NCI-H146 treated with DMSO at 0.1 percent for 48 hours (cell line): ENCODE results near the gene HSD3B2.
"Not testable (repeated sequence)": the region's sequence is repeated elsewhere in the genome, so short reads cannot be mapped to it uniquely, and the experiment has no call there.

ENCODE experiments used
- DNase-seq: peaks from one replicate; lab custom pipeline; 2025; ENCODE audit not compliant: unreplicated experiment; lab: John Stamatoyannopoulos, UW

HSD3B2 gene

GRCh38 chr1:119414950-119415349 lies at the start of gene HSD3B2:
HSD3B2 (plus strand) TSS chr1:119415150; CDS start chr1:119415420, 270 bp downstream.
- no peak for DNase-seq

DNA sequence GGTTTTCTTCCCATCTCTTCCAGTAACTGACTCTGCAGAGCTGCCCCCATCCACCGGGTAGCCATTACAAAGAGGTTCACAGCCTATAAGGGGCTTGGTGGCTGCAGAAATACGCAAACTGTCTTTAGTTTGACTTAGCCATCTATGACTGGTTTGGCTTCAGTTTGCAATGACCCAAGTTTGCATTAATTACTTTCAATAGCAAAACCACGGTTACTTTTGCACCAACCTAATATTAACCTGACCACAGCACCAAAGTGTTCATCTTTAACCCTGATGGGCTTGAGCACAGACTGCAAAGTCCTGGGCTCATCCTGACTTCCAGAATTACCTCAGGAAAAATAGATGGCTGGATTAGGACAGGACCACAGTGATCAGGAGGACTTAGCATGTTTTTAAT lies 48.5 kb upstream of the HSD3B2 start:
- DNase-seq, result no peak

DNA sequence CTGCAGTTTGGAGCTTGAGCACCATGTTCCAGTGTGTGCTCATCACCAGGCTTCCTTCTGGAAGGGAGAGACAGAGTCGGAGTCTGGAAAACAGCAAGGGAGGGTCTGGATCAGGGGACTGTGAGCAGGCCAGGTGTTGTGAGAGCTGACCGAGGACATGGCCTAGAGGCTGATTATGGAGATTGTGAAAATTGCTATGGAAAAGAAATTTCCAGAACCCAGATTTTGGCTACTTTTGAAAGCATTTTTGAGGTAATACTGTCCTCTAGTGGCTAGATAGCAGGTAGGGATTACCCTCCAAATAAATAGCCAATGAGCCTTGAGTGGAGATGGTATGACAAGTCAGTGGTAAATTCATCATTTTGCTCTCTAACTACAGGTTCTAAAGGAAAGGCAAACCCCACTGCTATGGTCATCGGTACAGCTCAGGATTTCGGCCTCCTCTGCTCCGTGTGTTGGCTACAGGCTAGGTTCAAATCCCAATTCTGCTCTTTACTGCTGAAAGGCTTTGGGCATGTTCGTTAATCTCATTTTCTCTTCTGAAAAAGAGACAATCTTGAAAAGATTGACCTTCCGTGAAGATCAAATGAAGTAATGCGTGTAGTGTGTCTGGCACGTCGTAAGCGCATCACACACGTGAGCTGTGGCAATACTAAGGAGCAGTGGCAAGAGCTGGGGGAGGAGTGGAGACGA lies 47.4 kb upstream of the HSD3B2 start:
- no peak for DNase-seq

- no peak for DNase-seq
Observed at GRCh38 chr1:119368554-119368953, 46.4 kb upstream of the HSD3B2 start, which contains the start of gene HAO2. HAO2 (plus strand) TSS chr1:119368785; CDS start chr1:119381086, 12,301 bp downstream.

DNA sequence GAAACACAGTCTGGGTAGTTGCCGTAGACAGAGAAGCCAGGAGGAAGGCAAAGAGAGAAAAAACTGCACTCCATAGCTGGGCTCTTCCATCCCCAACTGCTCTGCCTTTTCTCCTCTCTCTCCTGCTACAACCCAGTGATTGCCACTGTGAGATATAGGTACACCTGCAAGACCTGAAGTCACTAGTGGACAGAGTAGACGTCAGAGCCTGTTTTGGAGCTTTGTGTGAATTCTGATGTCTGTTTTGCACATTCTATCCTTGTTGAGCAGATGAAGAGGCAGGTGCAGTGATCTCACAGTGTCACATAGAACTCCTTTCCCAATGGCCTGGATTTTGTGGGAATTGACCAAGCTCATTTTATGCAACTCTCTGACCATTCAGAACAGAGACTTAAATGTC lies 44.2 kb upstream of the HSD3B2 start:
- DNase-seq, result no peak

GRCh38 chr1:119371815-119372214 lies 43.1 kb upstream of the HSD3B2 start:
- DNase-seq, result no peak

DNA sequence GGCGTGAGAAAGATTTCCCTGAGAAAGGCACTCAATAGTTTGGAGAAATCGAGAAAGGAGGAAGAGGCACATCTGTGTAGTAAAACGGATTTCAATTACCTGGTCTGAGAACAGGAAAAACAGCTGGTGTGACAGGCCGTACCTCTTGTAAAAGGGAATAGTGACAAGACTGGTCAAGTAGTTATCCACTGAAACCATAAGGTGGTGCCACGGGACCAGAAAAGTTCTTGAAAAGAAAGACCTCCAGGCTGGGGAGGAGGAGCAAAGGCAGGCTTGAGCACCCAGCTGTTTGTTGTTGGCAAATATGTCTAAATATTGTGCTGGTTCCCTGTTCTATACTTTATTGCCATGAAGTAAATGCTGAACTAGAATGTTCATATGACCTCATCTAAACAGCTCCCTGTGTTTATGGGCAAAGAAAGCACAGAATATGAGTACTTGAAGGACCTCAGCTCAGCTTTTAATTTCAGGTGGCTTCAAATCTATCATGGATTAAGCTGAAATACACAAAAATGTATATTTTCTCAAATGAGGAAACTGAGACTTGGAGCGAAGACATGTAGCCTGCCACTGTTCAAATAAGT lies 42.4 kb upstream of the HSD3B2 start:
- no peak for DNase-seq

DNA sequence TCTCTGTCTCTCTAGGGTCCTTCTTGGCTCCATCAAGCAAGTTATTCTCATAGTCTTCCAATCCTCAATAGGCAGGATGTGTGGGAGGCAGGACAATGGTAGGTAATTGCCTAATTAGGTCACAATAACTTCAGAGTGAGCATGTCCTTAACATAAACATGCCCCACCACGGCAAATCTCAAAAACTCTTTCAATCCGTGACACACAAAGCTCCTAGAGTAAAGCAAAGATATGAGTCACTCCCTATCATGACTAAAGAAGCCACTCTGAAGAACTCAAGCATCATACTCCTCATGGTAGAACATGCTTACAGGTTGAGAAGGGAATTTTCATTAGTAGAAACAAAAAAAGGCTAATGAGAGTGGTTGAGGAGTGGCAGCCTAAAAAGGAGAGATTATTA lies 41.5 kb upstream of the HSD3B2 start:
- no peak for DNase-seq

GRCh38 chr1:119374208-119374874 lies 40.6 kb upstream of the HSD3B2 start:
- DNase-seq, result no peak

DNA sequence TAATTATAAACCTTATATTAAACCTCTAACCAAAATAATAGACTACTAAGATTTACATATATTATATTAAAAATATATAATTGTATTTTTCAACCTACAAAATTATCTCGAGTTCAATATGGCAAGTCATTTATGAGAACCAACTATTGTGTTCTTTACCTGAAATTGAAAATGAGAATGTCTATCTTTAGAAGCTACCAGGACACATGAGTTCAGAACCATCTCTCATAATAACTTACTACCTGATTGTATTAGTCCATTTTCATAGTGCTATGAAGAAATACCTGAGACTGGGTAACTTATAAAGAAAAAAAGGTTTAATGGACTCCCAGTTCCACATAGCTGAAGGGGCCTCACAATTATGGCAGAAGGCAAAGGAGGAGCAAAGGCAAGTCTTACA lies 39.6 kb upstream of the HSD3B2 start:
- DNase-seq, result no peak

GRCh38 chr1:119376594-119376993 lies 38.4 kb upstream of the HSD3B2 start:
- no peak for DNase-seq

- DNase-seq, result not testable (repeated sequence)
Observed at GRCh38 chr1:119377594-119377993, 37.4 kb upstream of the HSD3B2 start.

- DNase-seq, result no peak
Observed at GRCh38 chr1:119379117-119379516, 35.8 kb upstream of the HSD3B2 start.

DNA sequence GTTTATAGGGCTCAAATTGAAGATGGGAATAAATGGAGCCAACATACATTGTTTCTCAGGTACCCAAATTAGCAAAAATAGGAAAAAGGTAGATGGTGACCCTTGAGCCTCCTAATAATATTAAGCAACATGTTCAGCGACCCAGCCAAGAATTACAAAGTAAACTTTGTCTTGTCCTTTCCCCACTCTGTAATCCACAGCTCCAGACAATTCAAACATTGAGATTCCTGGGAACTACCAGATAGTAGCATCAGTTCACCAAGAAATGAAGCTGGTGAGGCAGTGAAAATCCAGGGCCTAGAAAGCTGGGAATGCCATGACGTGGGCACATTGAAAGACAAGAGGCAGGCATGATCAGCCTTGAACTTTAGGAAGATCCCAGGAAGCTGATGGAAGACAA lies 34.6 kb upstream of the HSD3B2 start:
- DNase-seq, result no peak

DNA sequence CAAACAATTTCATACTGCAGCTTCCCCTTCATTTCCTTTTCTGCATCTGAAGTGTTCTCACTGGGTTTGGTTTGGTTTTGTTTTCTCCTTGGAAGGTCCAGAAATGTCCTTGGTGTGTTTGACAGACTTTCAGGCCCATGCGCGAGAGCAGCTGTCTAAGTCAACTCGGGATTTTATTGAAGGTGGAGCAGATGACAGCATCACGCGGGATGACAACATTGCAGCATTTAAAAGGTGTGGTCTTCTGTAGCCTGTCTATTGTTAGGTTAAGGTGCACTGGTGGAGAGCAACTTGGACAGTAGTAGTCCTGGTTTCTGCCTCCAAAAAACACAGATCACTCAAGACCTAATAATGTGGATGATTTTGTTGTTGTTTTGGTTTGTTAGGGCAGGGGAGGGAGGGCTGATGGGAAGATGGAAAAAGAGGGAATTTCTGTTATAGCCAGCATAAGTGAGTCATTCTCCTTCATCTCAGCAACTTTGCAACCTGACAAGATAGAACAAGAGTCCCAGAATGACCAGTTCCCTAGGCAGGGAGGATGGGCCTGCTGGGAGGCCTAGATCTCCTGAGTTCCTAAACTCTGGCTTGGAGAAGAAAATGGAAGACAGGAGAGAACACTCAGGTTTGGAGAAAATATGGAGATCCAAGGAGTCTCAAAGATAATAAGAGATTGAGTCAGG lies 33.8 kb upstream of the HSD3B2 start:
- no peak for DNase-seq

- no peak for DNase-seq
Observed at GRCh38 chr1:119384591-119384990, 30.4 kb upstream of the HSD3B2 start.

- DNase-seq, result no peak
Observed at GRCh38 chr1:119385650-119386049, 29.3 kb upstream of the HSD3B2 start.

GRCh38 chr1:119387858-119388257 lies 27.1 kb upstream of the HSD3B2 start:
- no peak for DNase-seq

DNA sequence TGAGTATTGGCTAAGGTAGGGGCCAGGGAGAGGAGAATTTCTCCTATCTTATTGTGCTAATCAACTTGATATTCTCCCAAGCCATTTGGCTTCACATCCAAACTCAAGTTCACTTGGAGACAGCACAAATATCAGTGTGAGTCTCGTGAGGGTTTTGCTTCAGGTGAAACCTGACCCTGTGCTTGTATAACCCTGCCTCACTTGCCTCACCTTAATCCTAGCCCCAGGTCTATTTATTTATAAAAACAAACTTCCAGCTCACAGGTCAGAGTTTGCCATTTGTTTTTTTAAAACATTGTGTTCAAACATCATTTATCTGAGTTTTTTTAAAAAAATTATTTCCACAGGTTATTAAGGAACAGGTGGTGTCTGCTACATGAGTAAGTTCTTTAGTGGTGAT lies 26.5 kb upstream of the HSD3B2 start:
- DNase-seq, result no peak

GRCh38 chr1:119390526-119390925 lies 24.4 kb upstream of the HSD3B2 start:
- no peak for DNase-seq

DNA sequence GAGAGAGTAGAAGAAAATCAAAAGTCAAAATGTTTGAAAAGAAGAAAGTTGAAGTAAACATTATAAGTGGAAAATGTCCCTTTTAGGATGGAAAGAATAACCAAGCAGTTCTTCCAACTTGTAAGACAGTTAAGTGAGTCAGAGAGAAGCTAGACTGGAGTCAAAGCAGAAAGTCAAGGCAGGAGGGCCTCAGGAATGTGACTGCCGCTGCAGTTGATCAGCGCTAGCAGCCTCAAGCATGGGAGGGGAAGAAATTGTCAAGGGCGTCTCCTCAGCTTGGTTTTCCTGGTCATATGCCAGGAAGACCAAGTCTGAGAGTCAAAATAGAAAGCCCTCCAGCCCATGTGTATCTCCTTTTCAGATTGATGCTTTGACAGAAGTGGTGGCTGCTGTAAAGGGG lies 23.2 kb upstream of the HSD3B2 start:
- DNase-seq, result no peak

- no peak for DNase-seq
Observed at GRCh38 chr1:119394085-119394484, 20.9 kb upstream of the HSD3B2 start.
